Spleen (tissue), 11 donors: ENCODE measurements around the gene CFAP90. TPM values are rescaled to one million over a fixed set of nuclear protein-coding genes. Genes with fewer than 3 reads are reported as not detected.
A peak's percentile ranks its signal among the peaks of the same experiment; 100 is the strongest.

Experiments used
- DNase-seq: peaks from one replicate; pipeline ENCODE4 v3.0.0-alpha.2; 2020
- H3K27ac ChIP-seq, 8 donors: fragments of 200-600 bp; sonication (generic) in 7 of 8; 1 replicate in 4 of 8; 2 replicates in 4 of 8; pipeline versions ENCODE4 v1.5.0 to v1.8.0; 2016 to 2021; ENCODE audit warnings: inconsistent platforms in 4 of 8, mild to moderate bottlenecking in 4 of 8, moderate library complexity in 1 of 8
- H3K27me3 ChIP-seq, 7 donors: fragments of 200-600 bp; sonication (generic) in 6 of 7; replicated peaks in 1 of 7; 1 replicate in 4 of 7; 2 replicates in 3 of 7; pipeline versions ENCODE4 v1.5.0 to v1.8.0; 2016 to 2021; ENCODE audit warnings: inconsistent platforms in 3 of 7, mild to moderate bottlenecking in 1 of 7
- H3K36me3 ChIP-seq, 6 donors: fragments of 200-600 bp; sonication (generic) in 5 of 6; 1 replicate in 4 of 6; 2 replicates in 2 of 6; pipeline versions ENCODE4 v1.5.0 to v1.8.0; 2016 to 2021; ENCODE audit warnings: inconsistent platforms in 2 of 6
- H3K4me1 ChIP-seq, 6 donors: fragments of 200-600 bp; sonication (generic) in 5 of 6; 1 replicate in 3 of 6; 2 replicates in 3 of 6; pipeline versions ENCODE4 v1.5.0 to v1.8.0; 2016 to 2021; ENCODE audit warnings: inconsistent platforms in 3 of 6
- H3K4me3 ChIP-seq, 8 donors: fragments of 200-600 bp; sonication (generic) in 7 of 8; 1 replicate in 4 of 8; 2 replicates in 4 of 8; pipeline versions ENCODE4 v1.5.0 to v1.8.0; 2016 to 2021; ENCODE audit warnings: inconsistent platforms in 4 of 8, mild to moderate bottlenecking in 4 of 8, moderate library complexity in 2 of 8
- H3K9me3 ChIP-seq, 8 donors: fragments of 200-600 bp; sonication (generic) in 7 of 8; 1 replicate in 4 of 8; 2 replicates in 4 of 8; pipeline versions ENCODE4 v1.5.0 to v1.8.0; 2016 to 2021; ENCODE audit warnings: inconsistent platforms in 4 of 8
- POLR2A ChIP-seq, 3 donors: fragments of 450-650 bp; IDR thresholded peaks; one replicate each; pipeline ENCODE4 v1.5.1; 2017; ENCODE audit warnings: antibody characterized with exemption in 3 of 3, mild to moderate bottlenecking in 1 of 3
- POLR2AphosphoS5 ChIP-seq, 3 donors: sonication (generic); formaldehyde crosslinking; IDR thresholded peaks; one replicate each; pipeline ENCODE4 v1.5.1; 2017; ENCODE audit warnings: antibody characterized with exemption in 3 of 3
- WGBS, 5 donors: extraction: QIAGEN DNeasy Blood & Tissue Kit in 3 of 5; methylation state at CpG; one replicate each; pipeline versions ENCODE4 v1.1.5 to v1.1.7; 2013 to 2018; 5-methylcytosine and 5-hydroxymethylcytosine counted together
- intact Hi-C: fragments of 100-400 bp; cut with DNase I; formaldehyde crosslinking; loops from one replicate; pipeline ENCODE4 v1.15.0; 2023; ENCODE audit warnings: low total_unique reads
- polyA plus RNA-seq, 3 donors: library from polyadenylated mRNA; stranded (reverse); fragments of 200-250 nt; gene quantifications; one replicate each; pipeline ENCODE4 v1.2.1, GENCODE V29; 2013
- total RNA-seq, 7 donors: library from RNA; depleted of rRNA in 3 of 7; stranded (reverse); fragments of >200 nt in 3 of 7; fragmentation: NEBNext Ultra II Directional in 4 of 7; extraction: Animal tissue kit (Norgen Biotek cat#: 25700) in 4 of 7; gene quantifications; one replicate each; pipeline versions ENCODE4 v1.1.0 to v1.2.1, GENCODE V29; 2016 to 2021
- TF ChIP-seq, protein P1 (sequence below), 11 experiments: fragments of 200-600 bp in 7 of 11; fragments of 450-650 bp in 4 of 11; sonication (generic) in 4 of 11; IDR thresholded peaks in 8 of 11; conservative IDR thresholded peaks in 3 of 11; 1 replicate in 7 of 11; 2 replicates in 4 of 11; pipeline versions ENCODE4 v1.4.0 to v1.8.0; 2016 to 2021; ENCODE audit warnings: antibody characterized with exemption in 11 of 11, inconsistent platforms in 4 of 11, mild to moderate bottlenecking in 1 of 11
- donor health status: healthy with polysubstance abuse.
- donor health status: DM: no; HTN: no; CAD: no; lungs with moderate emphysema.
- donor health status: DM: no; HTN: no; CAD: no.
- donor health status: Bipolar disorder and iron deficiency.
- donor health status: healthy.
- donor health status: DM: no; HTN: no; CAD: no.
- donor health status: DM: yes; HTN: yes; CAD: no.

The CFAP90 gene
- total and polyA plus RNA-seq, 10 donors, result 0.17 to 0.60 (median 0.27) TPM; not detected in 7

DNA sequence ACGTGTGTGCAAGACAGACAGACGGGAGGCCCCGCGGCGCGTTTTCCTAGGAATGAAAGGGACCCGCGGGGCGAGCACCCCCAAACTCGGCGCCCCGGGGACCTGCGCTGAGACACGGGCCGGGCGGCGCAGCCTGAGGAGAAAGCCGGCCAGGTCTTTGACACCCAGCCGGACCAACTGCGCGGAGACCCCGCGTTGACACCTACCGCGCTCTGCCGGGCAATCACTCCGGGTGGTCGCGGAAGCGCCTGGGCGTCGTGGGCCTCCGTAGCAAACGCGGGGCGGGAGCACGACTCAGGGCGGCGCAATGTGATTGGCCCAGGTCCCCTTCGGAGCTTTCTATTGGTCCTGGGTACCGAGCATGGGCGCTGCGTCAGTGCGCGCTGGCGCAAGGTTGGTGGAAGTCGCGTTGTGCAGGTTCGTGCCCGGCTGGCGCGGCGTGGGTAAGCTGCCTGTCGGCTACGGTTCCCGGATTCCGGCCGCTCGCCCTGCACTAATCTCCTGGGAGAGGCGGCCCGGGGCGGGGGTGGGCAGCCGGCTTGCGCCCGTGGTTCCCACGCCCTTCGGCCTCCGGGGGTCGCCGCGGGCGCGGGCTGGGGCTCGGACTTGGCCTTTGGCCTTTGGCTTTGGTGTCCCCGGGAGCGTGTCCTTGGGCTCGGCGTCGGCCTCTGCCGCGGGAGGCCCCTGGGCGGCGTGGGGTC is 18.0 kb upstream of the CFAP90 start, which contains the start of the genes FASTKD3 and MTRR:
Gene FASTKD3 (minus strand): TSS at position 259 of the 701 bp plus-strand sequence. CDS start 948 bp downstream, outside the sequence.
Gene MTRR (plus strand): TSS at position 376 of the 701 bp plus-strand sequence. CDS start 1,647 bp downstream, outside the sequence.
- peak; percentile 97 for DNase-seq
- peaks cover 24 to 84% (median 60%) of the 10 kb centered on the region in 6 donors for H3K4me1 ChIP-seq
- WGBS, 5 donors, result 0 to 1% (median 0%) methylated on average over 21 to 83 of the region's 83 CpGs
- no peaks in the 10 kb centered on the region for H3K9me3 ChIP-seq
- no peaks in the 10 kb centered on the region for H3K27me3 ChIP-seq
- H3K27ac ChIP-seq, result peak within 1 kb of the TSS; percentile 71 to 91 (median 90)
- H3K4me3 ChIP-seq, result peak within 1 kb of the TSS; percentile 92 to 99 (median 96)
- peaks cover 0 to 36% (median under 1%) of the 10 kb centered on the region in 6 donors for H3K36me3 ChIP-seq
- TF ChIP-seq, protein P1, sequence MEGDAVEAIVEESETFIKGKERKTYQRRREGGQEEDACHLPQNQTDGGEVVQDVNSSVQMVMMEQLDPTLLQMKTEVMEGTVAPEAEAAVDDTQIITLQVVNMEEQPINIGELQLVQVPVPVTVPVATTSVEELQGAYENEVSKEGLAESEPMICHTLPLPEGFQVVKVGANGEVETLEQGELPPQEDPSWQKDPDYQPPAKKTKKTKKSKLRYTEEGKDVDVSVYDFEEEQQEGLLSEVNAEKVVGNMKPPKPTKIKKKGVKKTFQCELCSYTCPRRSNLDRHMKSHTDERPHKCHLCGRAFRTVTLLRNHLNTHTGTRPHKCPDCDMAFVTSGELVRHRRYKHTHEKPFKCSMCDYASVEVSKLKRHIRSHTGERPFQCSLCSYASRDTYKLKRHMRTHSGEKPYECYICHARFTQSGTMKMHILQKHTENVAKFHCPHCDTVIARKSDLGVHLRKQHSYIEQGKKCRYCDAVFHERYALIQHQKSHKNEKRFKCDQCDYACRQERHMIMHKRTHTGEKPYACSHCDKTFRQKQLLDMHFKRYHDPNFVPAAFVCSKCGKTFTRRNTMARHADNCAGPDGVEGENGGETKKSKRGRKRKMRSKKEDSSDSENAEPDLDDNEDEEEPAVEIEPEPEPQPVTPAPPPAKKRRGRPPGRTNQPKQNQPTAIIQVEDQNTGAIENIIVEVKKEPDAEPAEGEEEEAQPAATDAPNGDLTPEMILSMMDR (IDR thresholded peaks at IDR 0.05 in 8 of 11, conservative IDR thresholded peaks at IDR 0.05 in 3 of 11), result peak in 3 of 11 experiments; percentile 22 to 34 (median 33)
- TF ChIP-seq POLR2AphosphoS5 (IDR thresholded peaks at IDR 0.05), result peak; percentile 95 to 96 (median 96)
- TF ChIP-seq POLR2A (IDR thresholded peaks at IDR 0.05), result peak in 2 of 3 donors; percentile 43 to 67
- intact Hi-C loops, result no loop called here

DNA sequence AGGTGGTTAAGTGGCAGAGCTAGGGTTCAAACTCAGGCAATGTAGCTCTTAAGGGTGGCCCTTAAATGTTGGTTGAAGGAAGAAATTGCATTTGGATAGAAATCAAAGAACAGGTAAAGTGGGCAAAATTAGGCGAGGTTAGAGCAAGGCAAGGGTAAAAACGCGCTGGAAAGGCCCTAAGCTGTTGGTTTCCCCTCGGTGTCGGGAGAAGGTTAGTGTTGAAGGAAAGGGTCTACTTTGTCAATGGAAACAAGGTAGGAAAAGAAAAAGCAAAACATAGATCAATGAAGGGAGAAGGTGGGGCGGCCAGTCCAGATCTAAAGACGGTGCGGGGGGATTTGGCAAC is 17.5 kb upstream of the CFAP90 start:
- WGBS, 5 donors, result 0 to 1% (median 0%) methylated on average over 8 of the region's 8 CpGs
- Histone ChIP-seq H3K27ac (peak overlapping the region; percentile 71 to 91 (median 90)), H3K36me3 (peaks cover 0 to 36% (median 3%) of the 10 kb centered on the region in 6 donors), H3K4me1 (peaks cover 24 to 78% (median 55%) of the 10 kb centered on the region in 6 donors), H3K9me3 (no peaks in the 10 kb centered on the region), H3K4me3 (peak overlapping the region; percentile 92 to 99 (median 96)), H3K27me3 (no peaks in the 10 kb centered on the region)
- TF ChIP-seq, protein P1 (IDR thresholded peaks at IDR 0.05 in 8 of 11, conservative IDR thresholded peaks at IDR 0.05 in 3 of 11), result no peak
- TF ChIP-seq POLR2A (IDR thresholded peaks at IDR 0.05), result no peak
- no peak for TF ChIP-seq POLR2AphosphoS5 (IDR thresholded peaks at IDR 0.05)
- DNase-seq, result no peak
- intact Hi-C loops, result no loop called here

DNA sequence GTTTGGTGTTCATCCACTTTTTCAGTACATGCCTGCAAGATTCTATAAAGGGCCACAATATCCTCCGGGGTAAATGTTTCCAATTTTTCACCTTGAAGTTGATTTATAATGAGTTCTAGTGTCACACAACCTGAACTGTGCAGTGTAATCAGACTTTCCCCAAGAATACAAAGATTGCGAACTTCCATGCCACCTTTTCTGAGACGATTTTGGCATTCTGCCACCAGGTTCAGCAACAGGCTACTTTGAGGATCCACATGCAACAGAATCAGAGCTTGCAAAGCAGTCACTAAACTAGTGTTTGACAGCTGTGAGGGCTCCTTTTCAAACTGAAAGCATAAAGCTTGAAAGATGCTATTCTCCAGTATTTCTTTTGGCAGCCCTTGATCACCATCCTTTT is 16.3 kb upstream of the CFAP90 start:
- H3K27me3 ChIP-seq, result no peaks in the 10 kb centered on the region
- DNase-seq, result no peak
- TF ChIP-seq POLR2A (IDR thresholded peaks at IDR 0.05) (no peak), POLR2AphosphoS5 (IDR thresholded peaks at IDR 0.05) (no peak)
- TF ChIP-seq, protein P1 (IDR thresholded peaks at IDR 0.05 in 8 of 11, conservative IDR thresholded peaks at IDR 0.05 in 3 of 11), result no peak
- 82 to 88% (median 86%) methylated on average over 3 of the region's 3 CpGs for WGBS, 5 donors
- peaks cover 24 to 67% (median 52%) of the 10 kb centered on the region in 6 donors for H3K4me1 ChIP-seq
- H3K9me3 ChIP-seq, result no peaks in the 10 kb centered on the region
- H3K27ac ChIP-seq, result no peak overlapping the region
- intact Hi-C loops, result no loop called here
- no peak overlapping the region for H3K4me3 ChIP-seq
- H3K36me3 ChIP-seq, result peaks cover 0 to 42% (median 8%) of the 10 kb centered on the region in 6 donors

DNA sequence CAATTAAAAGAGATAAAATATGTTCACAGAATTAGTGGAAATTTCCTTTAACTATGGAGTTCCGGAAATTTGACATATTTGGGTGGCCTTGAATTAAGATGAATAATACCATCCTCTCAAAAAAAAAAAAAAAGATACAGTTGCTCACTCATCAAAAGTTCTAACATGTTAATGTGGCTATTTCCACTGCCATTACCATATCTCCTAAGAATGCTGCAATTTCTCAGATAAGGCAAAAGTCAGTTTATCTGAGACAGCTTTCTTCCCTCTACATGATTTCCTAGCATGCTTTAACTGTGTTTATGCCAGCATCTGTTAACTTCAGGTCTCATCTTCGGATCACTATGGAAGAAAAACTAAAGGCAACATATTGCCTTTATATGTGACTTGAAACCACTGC is 15.3 kb upstream of the CFAP90 start:
- H3K9me3 ChIP-seq, result no peaks in the 10 kb centered on the region
- H3K36me3 ChIP-seq, result peaks cover 0 to 46% (median 18%) of the 10 kb centered on the region in 6 donors
- H3K27me3 ChIP-seq, result no peaks in the 10 kb centered on the region
- 72 to 87% (median 75%) methylated on average over 2 of the region's 2 CpGs for WGBS, 5 donors
- H3K4me3 ChIP-seq, result no peak overlapping the region
- intact Hi-C loops, result no loop called here
- H3K4me1 ChIP-seq, result peaks cover 19 to 56% (median 44%) of the 10 kb centered on the region in 6 donors
- H3K27ac ChIP-seq, result peak overlapping the region in 3 of 8 donors; percentile 11 to 25 (median 21)
- DNase-seq, result no peak
- TF ChIP-seq, protein P1 (IDR thresholded peaks at IDR 0.05 in 8 of 11, conservative IDR thresholded peaks at IDR 0.05 in 3 of 11), result no peak
- no peak for TF ChIP-seq POLR2A (IDR thresholded peaks at IDR 0.05)
- no peak for TF ChIP-seq POLR2AphosphoS5 (IDR thresholded peaks at IDR 0.05)
